CD4-positive, alpha-beta T cell treated with Interferon alpha-2 for 1 hour (primary cell): ENCODE results near the gene CXCR5.
A peak's percentile ranks its signal among the peaks of the same experiment; 100 is the strongest.

ENCODE experiments used
- DNase-seq, 2 donors: peaks; one replicate each; pipeline ENCODE4 v3.0.0-alpha.2; 2020 to 2022

Gene CXCR5

GRCh38 chr11:118877487-118878162 lies 6.1 kb upstream of the CXCR5 start:
- DNase-seq, result no peak

- peak in 1 of 2 donors; percentile 53 for DNase-seq
Observed at GRCh38 chr11:118878163-118878563, 5.5 kb upstream of the CXCR5 start.

- DNase-seq, result no peak
Observed at GRCh38 chr11:118881228-118881627, 2.5 kb upstream of the CXCR5 start.

- DNase-seq, result no peak
Observed at GRCh38 chr11:118882491-118882890, 1.2 kb upstream of the CXCR5 start.

- DNase-seq, result no peak
Observed at GRCh38 chr11:118883004-118883367, 706 bp upstream of the CXCR5 start.

- DNase-seq, result no peak
Observed at GRCh38 chr11:118884875-118885274, 1.2 kb downstream of the CXCR5 start.

- DNase-seq, result no peak
Observed at GRCh38 chr11:118885319-118885718, 1.6 kb downstream of the CXCR5 start.

- DNase-seq, result no peak
Observed at GRCh38 chr11:118885831-118886565, 2.3 kb downstream of the CXCR5 start.

- DNase-seq, result peak in 1 of 2 donors; percentile 59
Observed at GRCh38 chr11:118886681-118887111, 3.0 kb downstream of the CXCR5 start.

- DNase-seq, result no peak
Observed at GRCh38 chr11:118887206-118887605, 3.5 kb downstream of the CXCR5 start.

- no peak for DNase-seq
Observed at GRCh38 chr11:118888398-118888797, 4.7 kb downstream of the CXCR5 start.

GRCh38 chr11:118889797-118890196 lies 6.1 kb downstream of the CXCR5 start:
- no peak for DNase-seq

- DNase-seq, result peak; percentile 65 to 79
Observed at GRCh38 chr11:118892514-118892913, 8.8 kb downstream of the CXCR5 start.

GRCh38 chr11:118892964-118893363 lies 9.3 kb downstream of the CXCR5 start:
- no peak for DNase-seq

- no peak for DNase-seq
Observed at GRCh38 chr11:118893662-118894061, 10.0 kb downstream of the CXCR5 start.

GRCh38 chr11:118894192-118894591 lies 10.5 kb downstream of the CXCR5 start:
- no peak for DNase-seq

GRCh38 chr11:118895093-118896039 lies 11.7 kb downstream of the CXCR5 start:
- DNase-seq, result peak; percentile 72 to 81

- DNase-seq, result no peak
Observed at GRCh38 chr11:118896472-118896913, 12.8 kb downstream of the CXCR5 start.

- no peak for DNase-seq
Observed at GRCh38 chr11:118896921-118897591, 13.4 kb downstream of the CXCR5 start.

GRCh38 chr11:118897721-118898310 lies 14.1 kb downstream of the CXCR5 start:
- DNase-seq, result no peak

- DNase-seq, result no peak
Observed at GRCh38 chr11:118898400-118899295, 15.0 kb downstream of the CXCR5 start.
